ENCODE measurements around the gene XYLT1.
"Not testable (repeated sequence)": the region's sequence is repeated elsewhere in the genome, so short reads cannot be mapped to it uniquely, and the experiment has no call there.

The XYLT1 gene

DNA sequence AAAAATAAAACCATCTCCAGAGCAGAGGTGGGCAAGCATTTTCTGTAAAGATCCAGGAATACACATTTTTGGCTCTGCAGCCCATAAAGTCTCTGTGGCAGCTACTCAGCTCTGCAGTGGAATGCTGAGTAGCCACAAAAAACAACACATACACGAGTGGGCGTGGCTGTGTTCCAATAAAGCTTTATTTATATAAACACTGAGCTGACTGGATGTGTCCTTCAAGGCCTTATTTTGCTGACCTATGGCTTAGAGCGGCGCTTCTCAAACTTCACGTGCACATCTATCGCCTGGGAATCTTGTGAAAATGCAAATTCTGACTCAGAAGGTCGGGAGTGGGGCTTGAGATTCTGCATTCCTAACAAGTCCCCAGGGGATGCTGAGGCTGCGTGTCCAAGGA, 39.7 kb downstream of the XYLT1 start:
- DNase-seq (ENCODE audit: low read depth, low spot score), result no peak

GRCh38 chr16:17426451-17426850, 44.3 kb downstream of the XYLT1 start:
- DNase-seq (ENCODE audit: low read depth, low spot score), result no peak

DNA sequence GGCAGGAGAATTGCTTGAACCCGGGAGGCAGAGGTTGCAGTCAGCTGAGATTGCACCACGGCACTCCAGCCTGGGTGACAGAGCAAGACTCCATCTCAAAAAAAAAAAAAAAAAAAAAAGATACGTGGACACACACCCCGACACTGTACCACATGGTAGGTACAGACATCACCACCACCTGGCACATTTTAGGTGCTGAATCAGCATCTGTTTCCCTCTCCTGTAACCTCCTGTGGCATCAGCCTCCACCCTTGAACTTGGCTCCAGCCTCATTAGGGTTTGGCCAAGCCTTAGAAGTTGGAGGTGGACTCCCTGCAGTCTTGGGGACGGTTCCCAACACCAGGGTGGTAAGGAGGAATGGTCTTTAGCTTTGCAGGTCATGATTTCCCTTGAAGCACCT, 46.0 kb downstream of the XYLT1 start:
- DNase-seq (ENCODE audit: low read depth, low spot score), result no peak

GRCh38 chr16:17423221-17423620, 47.5 kb downstream of the XYLT1 start:
- DNase-seq (ENCODE audit: low read depth, low spot score), result no peak

DNA sequence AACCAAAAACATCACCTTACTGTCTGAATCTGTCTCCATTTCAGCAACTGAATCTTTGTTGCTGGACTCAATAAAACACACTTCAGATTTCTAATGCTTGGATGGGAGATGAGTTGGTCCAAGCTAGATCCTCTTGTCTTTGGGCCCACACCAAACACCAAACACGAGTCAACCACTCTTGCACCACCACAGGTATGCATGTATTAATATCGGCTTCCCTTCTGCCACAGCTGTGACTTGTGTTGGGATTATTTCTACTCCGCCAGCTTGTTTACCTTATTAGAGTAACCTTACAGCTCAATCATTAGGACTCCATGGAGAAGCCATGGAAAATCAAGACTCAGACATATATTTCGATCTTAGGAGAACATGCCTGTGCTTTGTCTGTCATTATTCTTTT, 49.9 kb downstream of the XYLT1 start:
- no peak for DNase-seq (ENCODE audit: low read depth, low spot score)

GRCh38 chr16:17419266-17419665, 51.5 kb downstream of the XYLT1 start:
- no peak for DNase-seq (ENCODE audit: low read depth, low spot score)

- DNase-seq (ENCODE audit: low read depth, low spot score), result no peak
Observed at GRCh38 chr16:17417740-17418139, 53.0 kb downstream of the XYLT1 start.

GRCh38 chr16:17416461-17417311, 54.1 kb downstream of the XYLT1 start:
- DNase-seq (ENCODE audit: low read depth, low spot score), result no peak

GRCh38 chr16:17414916-17415315, 55.8 kb downstream of the XYLT1 start:
- no peak for DNase-seq (ENCODE audit: low read depth, low spot score)

DNA sequence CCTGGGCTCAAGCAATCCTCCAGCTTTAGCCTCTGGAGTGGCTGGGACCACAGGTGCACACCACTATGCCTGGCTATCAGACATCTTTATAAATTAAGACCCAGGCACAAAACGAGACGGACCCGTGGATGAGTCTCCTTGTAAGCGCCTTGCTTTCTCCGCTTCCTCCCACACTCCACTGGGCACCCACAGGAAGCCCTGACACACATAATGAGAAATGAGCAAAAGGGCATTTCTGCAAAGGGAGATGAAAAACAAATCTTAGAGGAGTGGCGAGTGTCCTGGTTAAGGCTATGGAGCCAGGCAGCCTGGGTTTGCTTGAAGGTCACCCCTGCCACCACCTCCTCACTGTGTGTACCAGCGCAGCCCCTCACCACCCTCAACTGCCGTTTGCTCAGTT, 56.3 kb downstream of the XYLT1 start:
- no peak for DNase-seq (ENCODE audit: low read depth, low spot score)

DNA sequence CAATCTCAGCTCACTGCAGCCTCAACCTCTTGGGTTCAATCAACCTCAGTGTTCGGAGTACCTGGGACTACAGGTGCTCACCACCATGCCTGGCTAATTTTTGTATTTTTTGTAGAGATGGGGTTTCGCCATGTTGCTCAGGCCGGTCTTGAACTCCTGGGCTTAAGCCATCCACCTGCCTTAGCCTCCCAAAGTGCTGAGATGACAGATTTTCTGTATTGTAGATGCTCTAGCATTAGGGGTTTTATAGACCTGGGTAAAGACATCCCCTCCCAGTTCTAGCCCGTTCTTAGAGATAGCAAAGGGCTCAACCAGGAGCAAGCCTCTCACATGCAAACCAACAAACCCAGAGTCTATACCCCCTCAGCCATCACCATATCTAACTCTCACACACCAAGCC, 57.3 kb downstream of the XYLT1 start:
- no peak for DNase-seq (ENCODE audit: low read depth, low spot score)

- no peak for DNase-seq (ENCODE audit: low read depth, low spot score)
Observed at GRCh38 chr16:17412791-17413190, 58.0 kb downstream of the XYLT1 start.

GRCh38 chr16:17412221-17412620, 58.5 kb downstream of the XYLT1 start:
- DNase-seq (ENCODE audit: low read depth, low spot score), result no peak

GRCh38 chr16:17411263-17411662, 59.5 kb downstream of the XYLT1 start:
- DNase-seq (ENCODE audit: low read depth, low spot score), result no peak

- DNase-seq (ENCODE audit: low read depth, low spot score), result not testable (repeated sequence)
Observed at GRCh38 chr16:17410316-17410715, 60.4 kb downstream of the XYLT1 start.

- DNase-seq (ENCODE audit: low read depth, low spot score), result no peak
Observed at GRCh38 chr16:17409894-17410293, 60.9 kb downstream of the XYLT1 start.

GRCh38 chr16:17408955-17409441, 61.8 kb downstream of the XYLT1 start:
- no peak for DNase-seq (ENCODE audit: low read depth, low spot score)

DNA sequence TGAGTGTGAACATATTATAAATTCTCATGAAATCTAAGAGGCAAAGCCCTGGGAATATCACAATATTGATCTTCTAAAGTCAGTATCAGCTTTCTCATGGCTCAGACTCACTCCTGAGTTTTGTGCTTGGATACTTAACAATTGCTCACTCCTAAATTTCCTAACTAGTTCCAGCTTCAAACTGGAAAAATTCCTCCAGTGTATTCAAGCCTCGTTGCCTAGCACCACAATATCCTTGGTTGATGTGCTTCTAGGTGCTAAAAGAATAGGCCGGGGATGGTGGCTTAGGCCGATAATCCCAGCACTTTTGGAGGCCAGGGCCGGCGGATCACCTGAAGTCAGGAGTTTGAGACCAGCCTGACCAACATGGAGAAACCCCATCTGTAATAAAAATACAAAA, 62.5 kb downstream of the XYLT1 start:
- no peak for DNase-seq (ENCODE audit: low read depth, low spot score)

DNA sequence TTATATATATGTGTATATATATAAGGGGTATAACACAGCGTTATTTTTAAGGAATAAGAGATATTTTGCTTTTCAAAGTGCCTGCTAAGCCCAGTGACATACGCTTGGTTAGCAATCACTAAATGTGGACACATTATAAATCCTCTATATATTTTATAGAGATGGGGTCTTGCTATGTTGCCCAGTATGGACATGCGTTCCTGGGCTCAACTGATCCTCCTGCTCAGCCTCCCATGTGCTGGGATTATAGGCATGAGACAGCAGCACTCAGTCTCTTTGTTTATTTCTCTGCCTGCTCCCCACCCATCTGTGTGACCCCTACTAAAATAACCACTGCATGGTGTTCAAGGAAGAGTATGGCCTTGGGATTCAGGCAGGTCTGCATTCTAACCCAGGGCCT, 63.4 kb downstream of the XYLT1 start:
- no peak for DNase-seq (ENCODE audit: low read depth, low spot score)

GRCh38 chr16:17404941-17405689, 65.6 kb downstream of the XYLT1 start:
- no peak for DNase-seq (ENCODE audit: low read depth, low spot score)

GRCh38 chr16:17403859-17404545, 66.8 kb downstream of the XYLT1 start:
- no peak for DNase-seq (ENCODE audit: low read depth, low spot score)

DNA sequence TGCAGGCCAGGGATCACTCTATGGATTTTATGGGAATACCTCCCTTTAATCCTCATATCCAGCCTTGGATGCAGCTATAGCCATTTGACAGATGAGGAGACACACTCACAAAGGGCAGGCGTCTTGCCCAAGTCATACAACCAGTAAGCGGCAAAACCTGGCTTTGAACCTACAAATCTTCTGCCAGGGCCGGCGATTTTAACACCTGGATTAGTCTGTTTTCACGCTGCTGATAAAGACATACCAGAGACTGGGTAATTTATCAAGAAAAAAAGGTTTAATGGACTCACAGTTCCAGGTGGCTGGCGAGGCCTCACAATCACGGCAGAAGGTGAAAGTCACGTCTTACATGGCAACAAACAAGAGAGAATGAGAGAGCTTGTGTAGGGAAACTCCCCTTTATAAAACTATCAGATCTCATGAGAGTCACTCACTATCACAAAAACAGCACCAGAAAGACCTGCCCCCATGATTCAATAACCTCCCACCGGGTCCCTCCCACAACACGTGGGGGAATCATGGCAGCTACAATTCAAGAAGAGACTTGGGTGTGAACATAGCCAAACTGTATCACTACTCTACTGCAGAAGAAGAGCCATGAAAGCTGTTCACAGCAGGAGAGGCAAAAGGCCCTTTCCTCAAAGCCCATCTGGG, 67.5 kb downstream of the XYLT1 start:
- DNase-seq (ENCODE audit: low read depth, low spot score), result no peak

Data from iPS DF 19.7 (cell line).